HG03175 (cell line): Measurements from ENCODE around the gene CTDSPL.
"Not testable (repeated sequence)": the region's sequence is repeated elsewhere in the genome, so short reads cannot be mapped to it uniquely, and the experiment has no call there.

Source experiments
- ATAC-seq: cut with Tn5 transposase; IDR thresholded peaks from one replicate; pipeline ENCODE4 v1.9.1; 2021; ENCODE audit warnings: mild to moderate bottlenecking, moderate library complexity; ENCODE audit not compliant: unreplicated experiment

Gene CTDSPL

GRCh38 chr3:37961622-37962431 lies 100.1 kb downstream of the CTDSPL start:
- ATAC-seq, result no peak

GRCh38 chr3:37963016-37963415 lies 101.3 kb downstream of the CTDSPL start:
- no peak for ATAC-seq

GRCh38 chr3:37963635-37964034 lies 102.0 kb downstream of the CTDSPL start:
- no peak for ATAC-seq

GRCh38 chr3:37964146-37964545 lies 102.5 kb downstream of the CTDSPL start:
- no peak for ATAC-seq

- no peak for ATAC-seq
Observed at GRCh38 chr3:37964716-37965115, 103.0 kb downstream of the CTDSPL start.

- peak; percentile 73 for ATAC-seq
Observed at GRCh38 chr3:37967260-37967881, 105.7 kb downstream of the CTDSPL start.

- no peak for ATAC-seq
Observed at GRCh38 chr3:37968199-37968598, 106.5 kb downstream of the CTDSPL start.

- no peak for ATAC-seq
Observed at GRCh38 chr3:37968813-37969595, 107.3 kb downstream of the CTDSPL start.

- ATAC-seq, result no peak
Observed at GRCh38 chr3:37969596-37970100, 108.0 kb downstream of the CTDSPL start.

GRCh38 chr3:37970802-37971201 lies 109.1 kb downstream of the CTDSPL start:
- no peak for ATAC-seq

- ATAC-seq, result no peak
Observed at GRCh38 chr3:37971467-37971866, 109.8 kb downstream of the CTDSPL start.

- ATAC-seq, result not testable (repeated sequence)
Observed at GRCh38 chr3:37972056-37972455, 110.4 kb downstream of the CTDSPL start.

- ATAC-seq, result no peak
Observed at GRCh38 chr3:37973246-37974054, 111.8 kb downstream of the CTDSPL start.

GRCh38 chr3:37974121-37975083 lies 112.7 kb downstream of the CTDSPL start:
- peak; percentile 92 for ATAC-seq

GRCh38 chr3:37979541-37980461 lies 118.1 kb downstream of the CTDSPL start:
- ATAC-seq, result no peak

GRCh38 chr3:37980462-37981347 lies 119.0 kb downstream of the CTDSPL start:
- no peak for ATAC-seq

- ATAC-seq, result no peak
Observed at GRCh38 chr3:37981348-37981664, 119.6 kb downstream of the CTDSPL start.

GRCh38 chr3:37982331-37982730 lies 120.7 kb downstream of the CTDSPL start:
- ATAC-seq, result no peak
